ENCODE measurements around the gene TPP1. TPM values are rescaled to one million over a fixed set of nuclear protein-coding genes. Genes with fewer than 3 reads are reported as not detected.

The TPP1 gene
- polyA plus RNA-seq, 1 experiment, result 77.6 TPM

- POLR2A ChIA-PET, result interaction anchor here (1.0 kb wide), 1 partner anchor 26 kb away, joined by 5 read pairs; no protein-coding TSS in a partner anchor
- CTCF ChIA-PET, result interaction anchor here (1.3 to 1.4 kb wide), 2 partner anchors 15 to 126 kb away, joined by 3 to 4 read pairs; no protein-coding TSS in a partner anchor
- H3K36me3 ChIP-seq (ENCODE audit: control insufficient read depth, insufficient read depth, low read length), result no peaks in the 10 kb centered on the region
- TF ChIP-seq, protein P1, sequence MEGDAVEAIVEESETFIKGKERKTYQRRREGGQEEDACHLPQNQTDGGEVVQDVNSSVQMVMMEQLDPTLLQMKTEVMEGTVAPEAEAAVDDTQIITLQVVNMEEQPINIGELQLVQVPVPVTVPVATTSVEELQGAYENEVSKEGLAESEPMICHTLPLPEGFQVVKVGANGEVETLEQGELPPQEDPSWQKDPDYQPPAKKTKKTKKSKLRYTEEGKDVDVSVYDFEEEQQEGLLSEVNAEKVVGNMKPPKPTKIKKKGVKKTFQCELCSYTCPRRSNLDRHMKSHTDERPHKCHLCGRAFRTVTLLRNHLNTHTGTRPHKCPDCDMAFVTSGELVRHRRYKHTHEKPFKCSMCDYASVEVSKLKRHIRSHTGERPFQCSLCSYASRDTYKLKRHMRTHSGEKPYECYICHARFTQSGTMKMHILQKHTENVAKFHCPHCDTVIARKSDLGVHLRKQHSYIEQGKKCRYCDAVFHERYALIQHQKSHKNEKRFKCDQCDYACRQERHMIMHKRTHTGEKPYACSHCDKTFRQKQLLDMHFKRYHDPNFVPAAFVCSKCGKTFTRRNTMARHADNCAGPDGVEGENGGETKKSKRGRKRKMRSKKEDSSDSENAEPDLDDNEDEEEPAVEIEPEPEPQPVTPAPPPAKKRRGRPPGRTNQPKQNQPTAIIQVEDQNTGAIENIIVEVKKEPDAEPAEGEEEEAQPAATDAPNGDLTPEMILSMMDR (IDR thresholded peaks at IDR 0.05; ENCODE audit: insufficient read depth, low read depth, low read length), result no peak
- no peak for DNase-seq (ENCODE audit: low read depth)
- peaks cover 2% of the 10 kb centered on the region for H3K27me3 ChIP-seq (ENCODE audit: control insufficient read depth, insufficient read depth, low read length)
- H3K4me3 ChIP-seq (ENCODE audit: low read depth, low read length), result peak overlapping the region; percentile 44
These were observed 37.3 kb upstream of the TPP1 start for GRCh38 chr11:6656584-6656915.

DNA sequence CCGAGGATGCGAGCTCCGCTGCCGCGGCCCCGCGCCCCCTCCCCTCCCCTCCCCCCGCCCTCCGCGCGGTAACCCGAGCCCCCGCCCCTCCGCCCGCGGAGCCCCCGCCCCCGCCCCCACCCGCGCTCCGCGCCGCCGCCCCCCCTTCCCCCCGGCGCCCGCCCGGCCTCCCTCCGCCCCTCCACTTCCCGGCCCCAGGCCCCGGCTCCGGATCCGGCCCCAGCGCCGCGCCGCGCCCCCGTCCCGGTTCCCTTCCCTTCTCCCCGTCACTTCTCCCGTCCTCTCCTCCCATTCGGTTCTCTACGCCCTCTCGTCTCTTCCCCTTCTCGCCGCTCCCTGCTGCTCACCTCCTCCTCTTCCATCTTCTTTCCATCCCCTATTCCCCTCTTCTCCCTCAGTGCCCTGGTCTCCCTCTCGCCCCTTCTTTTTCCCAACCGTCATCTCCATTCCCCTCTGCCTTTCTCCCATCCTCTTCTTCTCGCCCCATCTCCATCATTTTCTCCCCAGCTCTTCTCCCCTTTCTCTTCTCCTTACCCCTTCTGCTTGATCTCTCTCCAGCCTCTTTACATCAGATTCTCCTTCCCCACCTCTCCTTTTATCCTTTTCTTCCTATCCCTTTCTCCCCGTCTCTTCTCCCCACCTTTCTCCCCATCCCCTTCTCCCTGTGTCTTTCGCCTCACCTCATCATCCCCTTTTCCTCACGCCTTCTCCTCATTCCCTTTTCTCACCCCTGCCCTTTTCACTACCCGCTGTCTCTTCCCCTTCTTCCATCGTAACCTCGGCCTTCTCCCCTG, 36.8 kb upstream of the TPP1 start, which contains the start of gene DCHS1:
Gene DCHS1, minus strand, starts transcription at position 20 of the 794 bp plus-strand sequence. CDS start 14,196 bp downstream, outside the sequence.
- no peaks in the 10 kb centered on the region for H3K36me3 ChIP-seq (ENCODE audit: control insufficient read depth, insufficient read depth, low read length)
- H3K4me3 ChIP-seq (ENCODE audit: low read depth, low read length), result peak within 1 kb of the TSS; percentile 44
- CTCF ChIA-PET, result no interaction called here
- TF ChIP-seq, protein P1 (IDR thresholded peaks at IDR 0.05; ENCODE audit: insufficient read depth, low read depth, low read length), result no peak
- no peak for DNase-seq (ENCODE audit: low read depth)
- POLR2A ChIA-PET, result interaction anchor here (0.6 kb wide), 1 partner anchor 9 kb away, joined by 5 read pairs; no protein-coding TSS in a partner anchor
- peaks cover 2% of the 10 kb centered on the region for H3K27me3 ChIP-seq (ENCODE audit: control insufficient read depth, insufficient read depth, low read length)

GRCh38 chr11:6655020-6655789, 36.0 kb upstream of the TPP1 start:
- TF ChIP-seq, protein P1 (IDR thresholded peaks at IDR 0.05; ENCODE audit: insufficient read depth, low read depth, low read length), result no peak
- Histone ChIP-seq H3K36me3 (ENCODE audit: control insufficient read depth, insufficient read depth, low read length) (no peaks in the 10 kb centered on the region), H3K27me3 (ENCODE audit: control insufficient read depth, insufficient read depth, low read length) (peaks cover 2% of the 10 kb centered on the region), H3K4me3 (ENCODE audit: low read depth, low read length) (peak overlapping the region; percentile 44)
- ChIA-PET CTCF (interaction anchor here (0.6 kb wide), 1 partner anchor 20 kb away, joined by 4 read pairs; no protein-coding TSS in a partner anchor), POLR2A (interaction anchor here (0.6 kb wide), 1 partner anchor 9 kb away, joined by 5 read pairs; no protein-coding TSS in a partner anchor)
- no peak for DNase-seq (ENCODE audit: low read depth)

- no peak for DNase-seq (ENCODE audit: low read depth)
- POLR2A ChIA-PET, result no interaction called here
- TF ChIP-seq, protein P1 (IDR thresholded peaks at IDR 0.05; ENCODE audit: insufficient read depth, low read depth, low read length), result no peak
- no peaks in the 10 kb centered on the region for H3K36me3 ChIP-seq (ENCODE audit: control insufficient read depth, insufficient read depth, low read length)
- CTCF ChIA-PET, result interaction anchor here (0.6 kb wide), 1 partner anchor 21 kb away, joined by 4 read pairs; no protein-coding TSS in a partner anchor
- H3K27me3 ChIP-seq (ENCODE audit: control insufficient read depth, insufficient read depth, low read length), result peaks cover 2% of the 10 kb centered on the region
- H3K4me3 ChIP-seq (ENCODE audit: low read depth, low read length), result peak overlapping the region; percentile 44
These were observed 35.2 kb upstream of the TPP1 start for GRCh38 chr11:6654281-6655019.
